Measurements from ENCODE around the gene SENP5. TPM values are rescaled to one million over a fixed set of nuclear protein-coding genes. Genes with fewer than 3 reads are reported as not detected.
A peak's percentile ranks its signal among the peaks of the same experiment; 100 is the strongest.
"Not testable (repeated sequence)": the region's sequence is repeated elsewhere in the genome, so short reads cannot be mapped to it uniquely, and the experiment has no call there.

The SENP5 gene
- 10 to 100 TPM; 14.5 to 37.8 (median 21.3) TPM for total RNA-seq

GRCh38 chr3:196867507-196868296, at the start of gene SENP5:
TSS of gene SENP5 (plus strand) at chr3:196867920. CDS start at chr3:196885182, 17,262 bp downstream.
- intact Hi-C loops (cut with DNase I): no loop called here
- H3K4me3 ChIP-seq: peak within 1 kb of the TSS; percentile 65 to 100 (median 96)
- H3K9me3 ChIP-seq: no peaks in the 10 kb centered on the region
- DNase-seq: peak; percentile 39
- H3K4me1 ChIP-seq: peaks cover 19 to 44% (median 19%) of the 10 kb centered on the region in 3 donors
- H3K36me3 ChIP-seq: peaks cover 0 to 12% (median 0%) of the 10 kb centered on the region in 3 donors
- TF ChIP-seq CTCF (IDR thresholded peaks at IDR 0.05): no peak
- peak in 3 of 4 donors; percentile 95 to 98 (median 96) for TF ChIP-seq POLR2A (IDR thresholded peaks at IDR 0.05)
- H3K27ac ChIP-seq: peak within 1 kb of the TSS; percentile 93 to 99 (median 96)
- 1 to 10% methylated on average over 2 to 10 of the region's 93 CpGs for WGBS, 2 donors
- H3K27me3 ChIP-seq: no peaks in the 10 kb centered on the region

- Histone ChIP-seq H3K36me3 (peaks cover 8 to 100% (median 52%) of the 10 kb centered on the region in 3 donors), H3K4me3 (no peak overlapping the region), H3K9me3 (no peaks in the 10 kb centered on the region), H3K27ac (no peak overlapping the region), H3K27me3 (no peaks in the 10 kb centered on the region), H3K4me1 (no peaks in the 10 kb centered on the region)
- 88 to 93% methylated on average over 6 of the region's 6 CpGs for WGBS, 2 donors
- intact Hi-C loops (cut with DNase I): no loop called here
- TF ChIP-seq CTCF (IDR thresholded peaks at IDR 0.05): no peak
- TF ChIP-seq POLR2A (IDR thresholded peaks at IDR 0.05): no peak
- DNase-seq: no peak
Measured at GRCh38 chr3:196821806-196822355, 45.8 kb upstream of the SENP5 start.

GRCh38 chr3:196829651-196830050, 38.1 kb upstream of the SENP5 start:
- WGBS, 2 donors: 89 to 92% methylated on average over 3 of the region's 3 CpGs
- H3K27me3 ChIP-seq, H3K4me3 ChIP-seq, DNase-seq, H3K27ac ChIP-seq, H3K9me3 ChIP-seq, H3K4me1 ChIP-seq: not testable (repeated sequence)
- intact Hi-C loops (cut with DNase I): loop anchor here (10.0 kb wide), 1 partner anchor 135 kb away; the partner anchor contains the start of gene PIGZ
- H3K36me3 ChIP-seq: peaks cover 0 to 79% (median 9%) of the 10 kb centered on the region in 3 donors

GRCh38 chr3:196835086-196835485, 32.6 kb upstream of the SENP5 start:
- Histone ChIP-seq H3K4me1 (no peaks in the 10 kb centered on the region), H3K4me3 (no peak overlapping the region), H3K27ac (no peak overlapping the region), H3K27me3 (no peaks in the 10 kb centered on the region), H3K36me3 (peaks cover 0 to 25% (median 0%) of the 10 kb centered on the region in 3 donors), H3K9me3 (no peaks in the 10 kb centered on the region)
- DNase-seq: no peak
- no peak for TF ChIP-seq POLR2A (IDR thresholded peaks at IDR 0.05)
- TF ChIP-seq CTCF (IDR thresholded peaks at IDR 0.05): no peak
- intact Hi-C loops (cut with DNase I): loop anchor here (10.0 kb wide), 1 partner anchor 130 kb away; the partner anchor contains the start of gene PIGZ
- 55 to 74% methylated on average over 8 of the region's 8 CpGs for WGBS, 2 donors

- H3K27me3 ChIP-seq, H3K36me3 ChIP-seq, H3K4me3 ChIP-seq, H3K4me1 ChIP-seq, H3K9me3 ChIP-seq, H3K27ac ChIP-seq, DNase-seq: not testable (repeated sequence)
- intact Hi-C loops (cut with DNase I): loop anchor here (10.0 kb wide), 1 partner anchor 128 kb away; the partner anchor contains the start of gene PIGZ
- WGBS, 2 donors: 64 to 71% methylated on average over 1 of the region's 1 CpG
Measured at GRCh38 chr3:196836626-196837025, 31.1 kb upstream of the SENP5 start.

- peaks cover 0 to 1% (median 0%) of the 10 kb centered on the region in 3 donors for H3K36me3 ChIP-seq
- no peak overlapping the region for H3K4me3 ChIP-seq
- no peaks in the 10 kb centered on the region for H3K4me1 ChIP-seq
- no peak for TF ChIP-seq POLR2A (IDR thresholded peaks at IDR 0.05)
- TF ChIP-seq CTCF (IDR thresholded peaks at IDR 0.05): peak in 5 of 6 experiments; percentile 56 to 74 (median 67)
- H3K27me3 ChIP-seq: no peaks in the 10 kb centered on the region
- WGBS, 2 donors: 47 to 48% methylated on average over 3 of the region's 3 CpGs
- intact Hi-C loops (cut with DNase I): loop anchor here (10.0 kb wide), 1 partner anchor 127 kb away; the partner anchor contains the start of gene PIGZ
- H3K9me3 ChIP-seq: no peaks in the 10 kb centered on the region
- H3K27ac ChIP-seq: no peak overlapping the region
- no peak for DNase-seq
Measured at GRCh38 chr3:196837819-196838420, 29.8 kb upstream of the SENP5 start.

GRCh38 chr3:196839351-196839750, 28.4 kb upstream of the SENP5 start:
- not testable (repeated sequence) for H3K36me3 ChIP-seq, H3K27me3 ChIP-seq, H3K4me1 ChIP-seq, H3K9me3 ChIP-seq, H3K27ac ChIP-seq, H3K4me3 ChIP-seq, DNase-seq
- 80 to 85% methylated on average over 6 of the region's 6 CpGs for WGBS, 2 donors
- intact Hi-C loops (cut with DNase I): loop anchor here (10.0 kb wide), 1 partner anchor 125 kb away; the partner anchor contains the start of gene PIGZ
